ENCODE results near the gene SRRT. TPM values are rescaled to one million over a fixed set of nuclear protein-coding genes. Genes with fewer than 3 reads are reported as not detected.
A peak's percentile ranks its signal among the peaks of the same experiment; 100 is the strongest.

SRRT gene
- total and polyA plus RNA-seq, 3 donors from 2014 or later, result 255 to 389 (median 291) TPM

DNA sequence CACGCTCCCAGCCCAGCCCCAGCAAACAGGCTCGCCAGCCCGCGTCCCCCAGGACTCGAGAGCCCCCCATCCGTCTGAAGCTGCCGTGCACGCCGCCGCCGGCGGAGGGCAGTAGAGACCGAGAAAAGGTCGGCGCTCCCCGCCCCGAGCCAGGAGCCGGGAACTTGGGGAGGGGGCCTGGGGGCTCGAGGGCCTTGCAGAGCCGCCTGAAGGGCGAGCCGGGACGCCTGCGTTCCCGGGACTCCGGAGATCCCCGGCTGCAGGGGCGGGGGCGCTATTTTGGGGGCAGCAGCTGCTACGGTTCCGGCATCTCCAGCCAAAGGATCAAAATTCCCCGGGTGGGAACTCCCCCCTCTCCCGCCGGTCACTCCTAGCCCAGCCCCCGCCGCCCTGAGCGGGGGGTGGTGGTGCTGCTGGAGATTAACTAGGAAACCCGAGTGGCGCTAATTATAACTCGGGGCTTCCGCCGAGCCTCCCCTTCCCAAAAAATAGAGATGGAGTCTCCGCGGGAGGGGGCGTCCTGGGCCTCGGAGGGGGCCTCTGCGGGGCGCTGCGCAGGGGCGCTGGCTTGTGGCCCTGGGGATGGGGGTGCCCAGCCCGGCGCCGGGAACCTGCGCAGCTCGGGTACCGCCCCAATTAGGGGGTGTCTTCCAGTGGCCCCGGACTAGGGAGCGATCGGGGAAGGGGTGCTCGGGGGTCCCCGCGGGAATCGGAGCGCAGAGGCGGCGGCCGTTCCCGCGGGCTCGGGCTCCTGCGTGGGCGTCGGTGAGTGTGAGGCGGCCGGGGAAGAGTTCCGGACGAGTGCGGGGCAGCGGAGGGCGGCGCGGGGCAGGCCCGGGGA is 20.2 kb downstream of the SRRT start:
- intact Hi-C loops (cut with DNase I; ENCODE audit: low total_unique reads), result loop anchor here (5.0 kb wide), 1 partner anchor 162 kb away; no protein-coding TSS in a partner anchor
- H3K27me3 ChIP-seq, result no peaks in the 10 kb centered on the region
- WGBS, 2 donors, result 0% methylated on average over 62 of the region's 83 CpGs; no CpG with 5 or more reads in 1 of the 2 donors

DNA sequence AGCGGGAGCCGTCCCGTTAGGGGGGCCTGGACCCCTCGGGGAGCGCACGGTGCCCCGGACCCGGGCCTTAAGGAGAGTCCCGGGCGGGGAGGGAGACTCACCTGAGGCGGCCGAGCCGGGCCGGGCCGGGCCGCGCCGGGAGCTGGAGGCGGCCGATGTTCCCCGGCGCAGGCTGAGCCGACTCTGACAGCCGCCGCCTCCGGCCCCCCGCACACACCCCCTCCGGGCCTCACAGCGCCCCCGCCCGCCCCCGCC is 20.7 kb downstream of the SRRT start, which contains the start of gene ACHE:
Gene ACHE, minus strand, starts transcription at position 188 of the 255 bp plus-strand sequence. CDS start 1,656 bp downstream, outside the sequence.
- Histone ChIP-seq H3K9me3 (no peaks in the 10 kb centered on the region), H3K27me3 (no peaks in the 10 kb centered on the region), H3K36me3 (ENCODE audit: low read depth, missing control alignments) (no peaks in the 10 kb centered on the region), H3K27ac (peak within 1 kb of the TSS in 1 of 2 donors; percentile 39), H3K4me3 (peak within 1 kb of the TSS; percentile 9 to 62), H3K4me1 (peaks cover 14% of the 10 kb centered on the region)
- intact Hi-C loops (cut with DNase I; ENCODE audit: low total_unique reads), result loop anchor here (5.0 kb wide), 1 partner anchor 162 kb away; no protein-coding TSS in a partner anchor
- DNase-seq, result no peak
- TF ChIP-seq POLR2A (IDR thresholded peaks at IDR 0.05), result no peak
- TF ChIP-seq, protein P1, sequence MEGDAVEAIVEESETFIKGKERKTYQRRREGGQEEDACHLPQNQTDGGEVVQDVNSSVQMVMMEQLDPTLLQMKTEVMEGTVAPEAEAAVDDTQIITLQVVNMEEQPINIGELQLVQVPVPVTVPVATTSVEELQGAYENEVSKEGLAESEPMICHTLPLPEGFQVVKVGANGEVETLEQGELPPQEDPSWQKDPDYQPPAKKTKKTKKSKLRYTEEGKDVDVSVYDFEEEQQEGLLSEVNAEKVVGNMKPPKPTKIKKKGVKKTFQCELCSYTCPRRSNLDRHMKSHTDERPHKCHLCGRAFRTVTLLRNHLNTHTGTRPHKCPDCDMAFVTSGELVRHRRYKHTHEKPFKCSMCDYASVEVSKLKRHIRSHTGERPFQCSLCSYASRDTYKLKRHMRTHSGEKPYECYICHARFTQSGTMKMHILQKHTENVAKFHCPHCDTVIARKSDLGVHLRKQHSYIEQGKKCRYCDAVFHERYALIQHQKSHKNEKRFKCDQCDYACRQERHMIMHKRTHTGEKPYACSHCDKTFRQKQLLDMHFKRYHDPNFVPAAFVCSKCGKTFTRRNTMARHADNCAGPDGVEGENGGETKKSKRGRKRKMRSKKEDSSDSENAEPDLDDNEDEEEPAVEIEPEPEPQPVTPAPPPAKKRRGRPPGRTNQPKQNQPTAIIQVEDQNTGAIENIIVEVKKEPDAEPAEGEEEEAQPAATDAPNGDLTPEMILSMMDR (IDR thresholded peaks at IDR 0.05), result no peak
- whole genome bisulfite sequencing, 2 donors, result 0% methylated on average over 23 of the region's 32 CpGs; no CpG with 5 or more reads in 1 of the 2 donors

More for the DNA sequence above, 20.2 kb downstream of the SRRT start:
- DNase-seq, result peak; percentile 58
- no peaks in the 10 kb centered on the region for H3K36me3 ChIP-seq (ENCODE audit: low read depth, missing control alignments)
- H3K4me3 ChIP-seq, result peak overlapping the region; percentile 4 to 62
- TF ChIP-seq, protein P1 (IDR thresholded peaks at IDR 0.05), result peak; percentile 33 to 86 (median 73)
- no peak for TF ChIP-seq POLR2A (IDR thresholded peaks at IDR 0.05)
- peaks cover 19% of the 10 kb centered on the region for H3K4me1 ChIP-seq
- no peaks in the 10 kb centered on the region for H3K9me3 ChIP-seq
- H3K27ac ChIP-seq, result peak overlapping the region in 1 of 2 donors; percentile 39

DNA sequence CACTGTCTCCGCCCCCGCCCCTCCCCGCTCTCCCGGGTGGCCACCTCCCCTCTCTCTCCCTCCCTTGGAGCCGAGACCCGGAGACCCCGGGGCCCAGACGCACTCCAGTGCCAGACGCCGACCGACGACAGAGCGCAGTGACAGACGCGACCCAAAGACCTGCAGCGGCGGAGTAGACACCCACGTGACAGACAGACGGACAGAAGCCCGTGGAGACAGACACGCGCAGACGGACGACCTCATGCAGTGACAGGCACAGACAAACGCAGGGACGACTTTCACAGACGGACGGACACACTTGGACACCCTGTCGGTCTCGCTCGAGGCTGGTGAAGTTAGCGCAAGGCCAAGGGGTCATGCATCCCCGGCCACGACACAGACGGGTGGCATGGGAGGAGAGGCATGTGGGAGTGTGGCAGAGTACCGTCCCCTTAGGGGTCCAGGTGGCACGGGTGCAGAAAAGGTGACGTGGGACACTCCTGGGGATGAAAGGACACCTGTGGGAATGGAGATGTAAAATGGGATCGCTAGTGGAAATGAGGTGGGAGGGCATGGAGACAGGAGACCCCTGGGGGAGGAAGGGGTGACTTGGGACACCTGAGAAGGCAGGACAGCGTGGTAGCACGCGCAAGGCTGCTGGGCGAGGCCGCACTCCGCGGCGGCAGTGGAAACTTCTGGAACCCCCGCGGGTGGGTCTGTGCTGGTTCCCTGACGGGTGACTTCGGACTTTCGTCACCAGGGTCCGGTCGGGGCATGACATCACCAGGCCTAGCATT is 21.2 kb downstream of the SRRT start:
- intact Hi-C loops (cut with DNase I; ENCODE audit: low total_unique reads), result loop anchor here (5.0 kb wide), 1 partner anchor 161 kb away; no protein-coding TSS in a partner anchor
- H3K27me3 ChIP-seq, result no peaks in the 10 kb centered on the region
- no peak overlapping the region for H3K27ac ChIP-seq
- DNase-seq, result peak; percentile 64
- peaks cover 12% of the 10 kb centered on the region for H3K4me1 ChIP-seq
- 3 to 7% methylated on average over 9 to 49 of the region's 54 CpGs for WGBS, 2 donors
- peak overlapping the region; percentile 9 to 62 for H3K4me3 ChIP-seq
- H3K9me3 ChIP-seq, result no peaks in the 10 kb centered on the region
- no peaks in the 10 kb centered on the region for H3K36me3 ChIP-seq (ENCODE audit: low read depth, missing control alignments)
- TF ChIP-seq, protein P1 (IDR thresholded peaks at IDR 0.05), result no peak
- TF ChIP-seq POLR2A (IDR thresholded peaks at IDR 0.05), result no peak

DNA sequence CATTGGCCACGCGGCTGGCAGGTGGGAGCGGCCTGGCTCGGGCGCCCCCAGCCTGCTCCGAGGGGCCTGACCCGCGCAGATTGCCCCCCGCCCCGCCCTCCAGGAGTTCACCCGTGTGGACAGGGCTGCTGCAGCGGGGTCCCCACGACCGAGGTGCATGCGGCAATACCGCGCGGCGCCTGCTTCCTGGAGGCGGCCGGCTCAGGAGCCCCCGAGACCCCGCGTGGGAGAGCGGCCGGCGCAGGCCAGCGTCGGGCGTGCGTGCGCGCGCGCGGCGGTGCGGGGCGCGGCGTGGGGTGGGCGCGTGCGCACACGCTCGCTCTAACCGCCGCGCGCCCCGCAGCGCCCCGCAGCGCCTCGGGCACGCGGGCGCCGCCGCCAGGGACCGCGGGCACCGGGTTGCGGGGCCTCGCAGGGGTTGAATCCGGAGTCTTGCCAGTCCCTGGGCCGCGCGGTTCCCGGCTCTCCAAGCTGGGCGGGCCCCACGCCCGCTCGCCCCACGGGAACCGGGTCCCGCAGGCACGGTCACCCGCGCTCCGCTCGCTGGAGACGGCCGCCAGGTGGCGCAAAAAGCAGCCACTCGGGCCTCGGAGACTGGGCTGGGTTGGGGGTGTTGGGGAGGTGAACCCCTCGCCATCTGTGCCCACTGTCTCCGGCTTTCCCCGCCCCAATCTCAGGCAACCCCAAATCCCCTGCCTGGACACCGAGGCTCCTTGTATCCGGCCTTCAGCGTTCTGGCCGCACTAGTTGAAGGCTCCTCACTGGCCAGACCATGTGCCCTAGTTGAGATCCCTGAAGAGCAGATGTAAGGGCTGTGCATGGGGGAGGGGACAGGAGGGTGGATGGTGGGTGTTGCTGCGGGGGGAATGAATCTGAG is 22.1 kb downstream of the SRRT start:
- H3K27me3 ChIP-seq, result no peaks in the 10 kb centered on the region
- H3K27ac ChIP-seq, result no peak overlapping the region
- TF ChIP-seq POLR2A (IDR thresholded peaks at IDR 0.05), result no peak
- TF ChIP-seq, protein P1 (IDR thresholded peaks at IDR 0.05), result peak; percentile 67 to 84 (median 83)
- H3K4me1 ChIP-seq, result peaks cover 12% of the 10 kb centered on the region
- H3K4me3 ChIP-seq, result peak overlapping the region; percentile 9 to 62
- intact Hi-C loops (cut with DNase I; ENCODE audit: low total_unique reads), result loop anchor here (5.0 kb wide), 1 partner anchor 160 kb away; no protein-coding TSS in a partner anchor
- WGBS, 2 donors, result 0 to 14% methylated on average over 1 to 57 of the region's 95 CpGs
- peak; percentile 74 for DNase-seq
- H3K9me3 ChIP-seq, result no peaks in the 10 kb centered on the region
- H3K36me3 ChIP-seq (ENCODE audit: low read depth, missing control alignments), result no peaks in the 10 kb centered on the region
